ENCODE measurements around the gene PNLIPRP2. TPM values are rescaled to one million over a fixed set of nuclear protein-coding genes. Genes with fewer than 3 reads are reported as not detected.

PNLIPRP2 gene
- total RNA-seq, 2 donors from 2014 or later, result 455 to 2,069 TPM

- Histone ChIP-seq H3K36me3 (replicated peaks in 1 of 2; ENCODE audit: insufficient read depth in 1 of 2, low read depth in 2 of 2) (peaks cover 2 to 3% of the 10 kb centered on the region in 2 donors), H3K27ac (peak overlapping the region; percentile 38 to 81 (median 62)), H3K4me1 (peaks cover 21% of the 10 kb centered on the region), H3K27me3 (no peaks in the 10 kb centered on the region), H3K9me3 (no peaks in the 10 kb centered on the region), H3K4me3 (no peak overlapping the region)
- DNase-seq (peak; percentile 49 to 59 (median 56)), ATAC-seq (peak; percentile 11)
- intact Hi-C loops (cut with DNase I), result no loop called here
- 28% methylated on average over 10 of the region's 10 CpGs for WGBS, 2 donors
- TF ChIP-seq POLR2A (IDR thresholded peaks at IDR 0.05), result peak in 1 of 3 donors; percentile 43
- no peak for TF ChIP-seq CTCF (IDR thresholded peaks at IDR 0.05)
These were observed 38.4 kb downstream of the PNLIPRP2 start for GRCh38 chr10:116659049-116659670.

GRCh38 chr10:116660860-116661259 is 40.1 kb downstream of the PNLIPRP2 start:
- H3K36me3 ChIP-seq (replicated peaks in 1 of 2; ENCODE audit: insufficient read depth in 1 of 2, low read depth in 2 of 2), result no peaks in the 10 kb centered on the region

GRCh38 chr10:116663342-116663741 is 42.6 kb downstream of the PNLIPRP2 start:
- intact Hi-C loops (cut with DNase I), result no loop called here
- H3K9me3 ChIP-seq, result no peaks in the 10 kb centered on the region
- 59 to 65% methylated on average over 4 to 7 of the region's 7 CpGs for WGBS, 2 donors
- TF ChIP-seq POLR2A (IDR thresholded peaks at IDR 0.05) (no peak), CTCF (IDR thresholded peaks at IDR 0.05) (no peak)
- peak in 2 of 4 donors; percentile 29 to 50 for DNase-seq
- no peak overlapping the region for H3K4me3 ChIP-seq
- H3K36me3 ChIP-seq (replicated peaks in 1 of 2; ENCODE audit: insufficient read depth in 1 of 2, low read depth in 2 of 2), result no peaks in the 10 kb centered on the region
- no peak for ATAC-seq
- peaks cover 34% of the 10 kb centered on the region for H3K4me1 ChIP-seq
- H3K27ac ChIP-seq, result peak overlapping the region in 3 of 4 donors; percentile 67 to 81 (median 76)
- no peaks in the 10 kb centered on the region for H3K27me3 ChIP-seq

More at GRCh38 chr10:116660860-116661259, 40.1 kb downstream of the PNLIPRP2 start:
- 15 to 34% methylated on average over 5 of the region's 5 CpGs for WGBS, 2 donors
- H3K4me1 ChIP-seq, result peaks cover 31% of the 10 kb centered on the region
- no peak for ATAC-seq
- intact Hi-C loops (cut with DNase I), result no loop called here
- TF ChIP-seq POLR2A (IDR thresholded peaks at IDR 0.05) (peak in 2 of 3 donors; percentile 1 to 8), CTCF (IDR thresholded peaks at IDR 0.05) (no peak)
- H3K27ac ChIP-seq, result peak overlapping the region; percentile 25 to 81 (median 54)
- H3K27me3 ChIP-seq, result no peaks in the 10 kb centered on the region
- H3K4me3 ChIP-seq, result no peak overlapping the region
- DNase-seq, result peak in 2 of 4 donors; percentile 30 to 57
- no peaks in the 10 kb centered on the region for H3K9me3 ChIP-seq

- no peaks in the 10 kb centered on the region for H3K9me3 ChIP-seq
- no peak overlapping the region for H3K4me3 ChIP-seq
- TF ChIP-seq CTCF (IDR thresholded peaks at IDR 0.05), result no peak
- TF ChIP-seq POLR2A (IDR thresholded peaks at IDR 0.05), result no peak
- ATAC-seq, result no peak
- intact Hi-C loops (cut with DNase I), result no loop called here
- H3K4me1 ChIP-seq, result peaks cover 33% of the 10 kb centered on the region
- H3K27me3 ChIP-seq, result no peaks in the 10 kb centered on the region
- WGBS, 2 donors, result 8 to 25% methylated on average over 5 of the region's 5 CpGs
- peak overlapping the region in 3 of 4 donors; percentile 11 to 81 (median 32) for H3K27ac ChIP-seq
- peak; percentile 31 to 51 (median 47) for DNase-seq
- H3K36me3 ChIP-seq (replicated peaks in 1 of 2; ENCODE audit: insufficient read depth in 1 of 2, low read depth in 2 of 2), result no peaks in the 10 kb centered on the region
These were observed 43.9 kb downstream of the PNLIPRP2 start for GRCh38 chr10:116664631-116665030.

Measured in body of pancreas (tissue), 4 donors.